GM12864 (cell line): Measurements from ENCODE around the gene SNED1.

ENCODE experiments used
- DNase-seq: peaks from one replicate; pipeline ENCODE4 v3.0.0-alpha.2; 2011; ENCODE audit warnings: low read depth
- H3K4me3 ChIP-seq: 2 replicates; pipeline ENCODE4 v1.5.1; 2011; ENCODE audit warnings: mild to moderate bottlenecking, low read depth, low read length, control low read depth
- TF ChIP-seq, protein P1 (sequence below): IDR thresholded peaks from 2 replicates; pipeline ENCODE4 v1.5.1; 2011; ENCODE audit warnings: low read depth, mild to moderate bottlenecking, moderate library complexity, low read length, control low read depth, inconsistent platforms; ENCODE audit errors: missing control alignments

Gene SNED1

DNA sequence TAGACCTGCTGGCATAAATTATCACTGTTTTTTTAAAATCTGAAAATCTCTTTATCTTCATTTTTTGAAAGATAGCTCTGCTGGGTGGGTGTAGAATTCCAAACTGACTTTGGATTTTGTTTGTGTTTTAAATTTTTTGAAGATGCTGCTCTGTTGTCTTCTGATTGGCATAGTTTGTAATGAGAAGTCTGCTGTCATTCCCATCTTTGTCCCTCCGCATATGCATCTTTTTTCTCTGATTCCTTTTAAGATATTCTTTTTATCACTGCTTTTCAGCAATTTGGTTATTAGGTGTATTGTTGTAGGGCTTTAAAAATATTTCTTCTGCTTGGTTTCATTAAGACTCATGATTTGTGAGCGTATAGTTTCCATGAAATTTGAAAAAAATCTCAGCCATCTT lies 7.2 kb downstream of the SNED1 start:
- no peak for DNase-seq
- no peak overlapping the region for H3K4me3 ChIP-seq
- TF ChIP-seq, protein P1, sequence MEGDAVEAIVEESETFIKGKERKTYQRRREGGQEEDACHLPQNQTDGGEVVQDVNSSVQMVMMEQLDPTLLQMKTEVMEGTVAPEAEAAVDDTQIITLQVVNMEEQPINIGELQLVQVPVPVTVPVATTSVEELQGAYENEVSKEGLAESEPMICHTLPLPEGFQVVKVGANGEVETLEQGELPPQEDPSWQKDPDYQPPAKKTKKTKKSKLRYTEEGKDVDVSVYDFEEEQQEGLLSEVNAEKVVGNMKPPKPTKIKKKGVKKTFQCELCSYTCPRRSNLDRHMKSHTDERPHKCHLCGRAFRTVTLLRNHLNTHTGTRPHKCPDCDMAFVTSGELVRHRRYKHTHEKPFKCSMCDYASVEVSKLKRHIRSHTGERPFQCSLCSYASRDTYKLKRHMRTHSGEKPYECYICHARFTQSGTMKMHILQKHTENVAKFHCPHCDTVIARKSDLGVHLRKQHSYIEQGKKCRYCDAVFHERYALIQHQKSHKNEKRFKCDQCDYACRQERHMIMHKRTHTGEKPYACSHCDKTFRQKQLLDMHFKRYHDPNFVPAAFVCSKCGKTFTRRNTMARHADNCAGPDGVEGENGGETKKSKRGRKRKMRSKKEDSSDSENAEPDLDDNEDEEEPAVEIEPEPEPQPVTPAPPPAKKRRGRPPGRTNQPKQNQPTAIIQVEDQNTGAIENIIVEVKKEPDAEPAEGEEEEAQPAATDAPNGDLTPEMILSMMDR, result no peak

DNA sequence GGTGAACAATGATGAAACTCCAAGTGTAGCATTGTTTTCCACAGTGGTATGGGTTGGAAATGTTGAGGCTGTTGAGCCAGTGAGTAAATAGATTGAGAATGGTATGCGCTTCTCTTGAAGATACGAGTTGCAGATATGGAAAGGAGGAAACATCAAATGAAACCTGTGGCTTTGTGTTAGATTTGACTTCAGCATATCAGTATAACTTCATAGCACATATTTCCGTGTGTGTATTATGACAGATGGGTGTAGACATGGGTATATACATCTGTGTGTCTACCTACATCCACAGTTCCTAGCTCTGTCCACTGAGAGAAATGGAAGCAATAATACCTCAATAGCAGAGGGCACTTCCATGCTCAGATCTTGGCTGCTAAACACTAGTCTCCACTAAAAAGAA lies 8.0 kb downstream of the SNED1 start:
- DNase-seq, result no peak
- no peak overlapping the region for H3K4me3 ChIP-seq
- TF ChIP-seq, protein P1, result no peak

DNA sequence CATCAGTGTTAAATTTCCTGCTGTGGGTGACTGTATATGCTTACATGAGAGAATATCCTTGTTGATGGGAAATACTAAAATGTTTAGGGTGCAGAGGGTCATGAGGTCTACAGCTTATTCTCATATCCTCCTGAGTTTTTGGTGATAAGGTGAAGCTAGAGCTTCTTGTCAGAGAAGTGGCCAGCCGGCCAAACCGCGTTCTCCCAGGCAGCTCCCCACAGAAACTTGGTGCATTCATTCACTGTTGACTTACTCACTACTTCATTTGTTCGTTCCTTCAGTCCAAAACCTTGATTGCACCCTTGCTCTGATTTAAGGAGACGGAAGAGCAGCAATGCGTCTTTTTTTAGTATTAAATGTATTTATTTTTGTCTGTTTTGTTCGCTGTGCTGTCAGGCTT lies 8.7 kb downstream of the SNED1 start:
- H3K4me3 ChIP-seq, result no peak overlapping the region
- TF ChIP-seq, protein P1, result no peak
- no peak for DNase-seq

DNA sequence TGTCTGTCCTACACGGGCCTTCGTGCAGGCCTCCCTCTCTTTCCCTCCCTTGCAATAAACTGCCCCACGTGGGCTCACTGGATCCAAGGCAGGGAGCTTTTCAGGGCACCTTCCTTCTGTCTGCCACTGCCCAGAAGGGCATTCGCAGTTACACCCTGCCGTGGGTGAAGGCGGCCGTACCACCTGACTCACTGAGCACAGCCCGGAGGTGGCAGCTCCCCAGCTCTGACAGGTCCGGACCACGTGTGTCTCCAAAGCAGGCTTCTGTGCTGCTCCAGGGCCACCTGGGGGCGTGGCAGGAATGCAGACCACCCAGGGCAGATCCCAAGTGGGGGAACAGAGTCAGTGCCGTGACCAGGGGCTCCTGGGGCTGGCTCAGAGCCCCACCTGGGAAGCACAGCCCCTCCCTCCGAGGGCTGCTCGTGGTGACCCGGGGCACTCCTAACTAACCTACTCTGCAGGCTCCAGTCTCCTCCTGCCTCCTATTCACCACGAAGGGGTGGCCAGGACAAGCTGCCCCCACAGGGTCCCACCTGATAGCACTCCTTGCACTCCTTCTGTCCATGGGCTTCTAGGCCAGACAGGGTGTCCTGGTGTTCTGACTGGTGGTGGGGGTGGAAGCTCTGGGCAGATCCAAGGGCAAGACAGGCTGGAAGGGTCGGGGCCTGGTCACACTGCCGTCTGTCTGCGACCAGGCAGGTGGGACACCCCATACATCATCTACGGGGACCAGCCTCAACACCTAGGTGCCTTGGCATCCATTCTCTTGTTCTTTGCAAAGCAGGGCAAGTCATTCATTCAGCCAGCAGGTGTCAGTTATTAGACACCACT lies 9.7 kb downstream of the SNED1 start:
- TF ChIP-seq, protein P1, result no peak
- DNase-seq, result no peak
- H3K4me3 ChIP-seq, result no peak overlapping the region

DNA sequence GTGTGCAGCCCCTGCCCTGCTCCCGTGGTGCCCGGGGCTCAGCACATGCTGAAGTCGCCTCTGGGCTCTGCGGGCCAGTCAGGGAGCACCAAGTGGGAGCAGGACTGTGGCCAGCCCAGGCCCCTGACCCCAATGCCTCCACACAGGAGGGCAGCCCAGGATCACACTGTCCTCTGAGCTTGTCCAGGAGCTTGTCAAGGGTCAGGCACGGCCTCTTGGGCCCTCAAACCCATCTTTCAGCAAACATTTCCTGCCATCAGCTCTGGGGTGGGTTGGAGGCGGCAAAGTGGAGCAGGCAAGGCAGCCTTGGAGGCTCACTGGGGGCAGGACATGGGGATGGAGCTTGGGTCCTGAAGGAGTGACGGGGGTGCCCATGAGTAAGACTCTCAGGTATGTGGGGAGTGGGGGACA lies 10.3 kb downstream of the SNED1 start:
- no peak overlapping the region for H3K4me3 ChIP-seq
- TF ChIP-seq, protein P1, result no peak
- DNase-seq, result no peak

DNA sequence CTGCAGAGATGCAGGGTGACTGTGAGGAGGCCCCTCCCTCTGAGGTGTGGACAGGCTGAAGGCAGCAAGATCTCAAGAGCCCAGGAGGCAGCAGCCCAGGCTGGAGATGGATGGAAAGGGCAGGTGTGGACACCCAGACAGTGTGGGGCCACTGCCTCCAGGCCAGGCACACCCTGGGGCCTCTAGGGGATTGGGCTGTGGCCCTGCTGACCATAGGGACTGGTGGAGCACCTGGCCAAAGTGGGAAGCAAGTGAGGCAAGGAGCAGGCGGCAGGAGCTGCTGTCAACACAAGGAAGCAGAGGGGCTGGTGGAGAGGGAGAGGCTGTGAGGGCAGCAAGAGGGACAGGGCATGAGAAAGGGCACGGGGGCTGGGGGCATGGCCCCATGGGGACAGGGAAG lies 10.8 kb downstream of the SNED1 start:
- no peak for DNase-seq
- H3K4me3 ChIP-seq, result no peak overlapping the region
- TF ChIP-seq, protein P1, result no peak
